ENCODE data around the gene CGREF1.

GRCh38 chr2:27135478-27135955, 16.6 kb upstream of the CGREF1 start:
- no peak for TF ChIP-seq POLR2AphosphoS5 (IDR thresholded peaks at IDR 0.05)
- TF ChIP-seq, protein P1, sequence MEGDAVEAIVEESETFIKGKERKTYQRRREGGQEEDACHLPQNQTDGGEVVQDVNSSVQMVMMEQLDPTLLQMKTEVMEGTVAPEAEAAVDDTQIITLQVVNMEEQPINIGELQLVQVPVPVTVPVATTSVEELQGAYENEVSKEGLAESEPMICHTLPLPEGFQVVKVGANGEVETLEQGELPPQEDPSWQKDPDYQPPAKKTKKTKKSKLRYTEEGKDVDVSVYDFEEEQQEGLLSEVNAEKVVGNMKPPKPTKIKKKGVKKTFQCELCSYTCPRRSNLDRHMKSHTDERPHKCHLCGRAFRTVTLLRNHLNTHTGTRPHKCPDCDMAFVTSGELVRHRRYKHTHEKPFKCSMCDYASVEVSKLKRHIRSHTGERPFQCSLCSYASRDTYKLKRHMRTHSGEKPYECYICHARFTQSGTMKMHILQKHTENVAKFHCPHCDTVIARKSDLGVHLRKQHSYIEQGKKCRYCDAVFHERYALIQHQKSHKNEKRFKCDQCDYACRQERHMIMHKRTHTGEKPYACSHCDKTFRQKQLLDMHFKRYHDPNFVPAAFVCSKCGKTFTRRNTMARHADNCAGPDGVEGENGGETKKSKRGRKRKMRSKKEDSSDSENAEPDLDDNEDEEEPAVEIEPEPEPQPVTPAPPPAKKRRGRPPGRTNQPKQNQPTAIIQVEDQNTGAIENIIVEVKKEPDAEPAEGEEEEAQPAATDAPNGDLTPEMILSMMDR (IDR thresholded peaks at IDR 0.05; ENCODE audit: poor library complexity, severe bottlenecking): no peak
